Osteocyte (in vitro differentiated cells): Measurements from ENCODE around the gene IMMT. TPM values are rescaled to one million over a fixed set of nuclear protein-coding genes. Genes with fewer than 3 reads are reported as not detected.

Experiments used
- DNase-seq: peaks from one replicate; pipeline ENCODE4 v3.0.0; 2021; ENCODE audit warnings: mixed read lengths; ENCODE audit not compliant: unreplicated experiment; ENCODE audit errors: extremely low spot score
- H3K27ac Mint-ChIP-seq: one replicate; pipeline ENCODE4 v1.8.0; 2021; ENCODE audit warnings: mild to moderate bottlenecking, mixed read lengths; ENCODE audit not compliant: unreplicated experiment
- H3K27me3 Mint-ChIP-seq: one replicate; pipeline ENCODE4 v1.8.0; 2021; ENCODE audit warnings: mixed read lengths; ENCODE audit not compliant: unreplicated experiment
- H3K36me3 Mint-ChIP-seq: one replicate; pipeline ENCODE4 v1.8.0; 2021; ENCODE audit warnings: mixed read lengths; ENCODE audit not compliant: unreplicated experiment
- H3K4me1 Mint-ChIP-seq: one replicate; pipeline ENCODE4 v1.8.0; 2021; ENCODE audit warnings: mixed read lengths; ENCODE audit not compliant: unreplicated experiment
- H3K4me3 Mint-ChIP-seq: one replicate; pipeline ENCODE4 v1.8.0; 2021; ENCODE audit warnings: mild to moderate bottlenecking, moderate library complexity, mixed read lengths; ENCODE audit not compliant: unreplicated experiment
- H3K9me3 Mint-ChIP-seq: one replicate; pipeline ENCODE4 v1.8.0; 2021; ENCODE audit warnings: mixed read lengths; ENCODE audit not compliant: unreplicated experiment
- CTCF ChIP-seq: fragments of 200-600 bp; sonication (generic); IDR thresholded peaks from 2 replicates; pipeline ENCODE4 v1.5.0; 2021; ENCODE audit warnings: antibody characterized with exemption, mild to moderate bottlenecking, moderate library complexity
- total RNA-seq: library from RNA; stranded (reverse); gene quantifications from 2 replicates; pipeline ENCODE4 v1.2.1, GENCODE V29; 2021

The IMMT gene
- total RNA-seq, 1 donor from 2014 or later, result 79.9 TPM

- TF ChIP-seq CTCF, result no peak
- Mint-ChIP-seq H3K27me3 (no peaks in the 10 kb centered on the region), H3K9me3 (no peaks in the 10 kb centered on the region), H3K27ac (no peak overlapping the region), H3K36me3 (peaks cover 67% of the 10 kb centered on the region), H3K4me1 (no peaks in the 10 kb centered on the region), H3K4me3 (no peak overlapping the region)
- DNase-seq, result no peak
Observed at GRCh38 chr2:86123328-86123925, 71.8 kb downstream of the IMMT start.

GRCh38 chr2:86118130-86118529, 77.1 kb downstream of the IMMT start:
- H3K9me3 Mint-ChIP-seq, result no peaks in the 10 kb centered on the region
- DNase-seq, result no peak
- H3K4me3 Mint-ChIP-seq, result no peak overlapping the region
- no peak for TF ChIP-seq CTCF
- no peak overlapping the region for H3K27ac Mint-ChIP-seq
- H3K36me3 Mint-ChIP-seq, result peaks cover 53% of the 10 kb centered on the region
- no peaks in the 10 kb centered on the region for H3K27me3 Mint-ChIP-seq
- peaks cover 5% of the 10 kb centered on the region for H3K4me1 Mint-ChIP-seq

- DNase-seq, result no peak
- peak overlapping the region; percentile 94 for H3K4me3 Mint-ChIP-seq
- no peaks in the 10 kb centered on the region for H3K27me3 Mint-ChIP-seq
- no peak for TF ChIP-seq CTCF
- peaks cover 34% of the 10 kb centered on the region for H3K4me1 Mint-ChIP-seq
- peaks cover 4% of the 10 kb centered on the region for H3K9me3 Mint-ChIP-seq
- peaks cover 33% of the 10 kb centered on the region for H3K36me3 Mint-ChIP-seq
- peak overlapping the region; percentile 97 for H3K27ac Mint-ChIP-seq
Observed at GRCh38 chr2:86107031-86107430, 88.2 kb downstream of the IMMT start.

- Mint-ChIP-seq H3K4me1 (peaks cover 34% of the 10 kb centered on the region), H3K9me3 (peaks cover 5% of the 10 kb centered on the region), H3K36me3 (peaks cover 35% of the 10 kb centered on the region), H3K27ac (peak within 1 kb of the TSS; percentile 97), H3K27me3 (no peaks in the 10 kb centered on the region), H3K4me3 (peak within 1 kb of the TSS; percentile 94)
- no peak for TF ChIP-seq CTCF
- DNase-seq, result peak; percentile 97
Observed at GRCh38 chr2:86105969-86106945, 89.0 kb downstream of the IMMT start, which contains the start of gene PTCD3. PTCD3 (plus strand) TSS chr2:86106235; CDS start chr2:86106248, 13 bp downstream.
